Esophagus squamous epithelium (tissue), 4 donors: Measurements from ENCODE around the gene GUK1.

ENCODE experiments used
- CTCF ChIP-seq, 6 experiments: fragments of 450-650 bp in 4 of 6; fragments of 200-600 bp in 2 of 6; sonication (generic) in 2 of 6; IDR thresholded peaks; one replicate each; pipeline ENCODE4 v1.5.1; 2016 to 2019; ENCODE audit warnings: antibody characterized with exemption in 6 of 6, mild to moderate bottlenecking in 4 of 6, moderate library complexity in 4 of 6
- POLR2A ChIP-seq, 4 donors: fragments of 450-650 bp; IDR thresholded peaks; one replicate each; pipeline ENCODE4 v1.6.1; 2017; ENCODE audit warnings: antibody characterized with exemption in 4 of 4, mild to moderate bottlenecking in 4 of 4, moderate library complexity in 3 of 4

DNA sequence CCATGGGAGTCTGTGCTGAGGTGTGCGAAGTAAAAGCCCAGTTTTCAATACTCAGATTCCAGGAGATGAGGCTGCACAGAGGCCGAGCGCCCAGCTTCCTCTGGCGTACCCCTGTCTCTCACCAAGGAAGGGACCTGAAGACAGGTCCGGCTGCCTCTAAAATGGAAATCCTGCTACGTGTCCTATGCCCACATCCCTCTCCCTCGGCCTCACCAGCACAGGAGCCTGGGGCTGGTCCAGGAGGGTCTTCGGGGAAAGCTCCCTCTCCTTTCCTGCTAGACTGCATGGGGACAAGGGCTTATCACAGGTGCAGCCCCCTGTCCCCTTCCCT is 31.4 kb upstream of the GUK1 start:
- no peak for TF ChIP-seq CTCF (IDR thresholded peaks at IDR 0.05)
- TF ChIP-seq POLR2A (IDR thresholded peaks at IDR 0.05): no peak
